Endothelial cell of umbilical vein (primary cell): ENCODE measurements around the gene CD47. TPM values are rescaled to one million over a fixed set of nuclear protein-coding genes. Genes with fewer than 3 reads are reported as not detected.

Experiments used
- BruUV-seq: library from RNA; stranded (reverse); fragments of 400-500 nt; replicated peaks from 2 replicates; lab custom pipeline; 2021; lab: Mats Ljungman, UMichigan
- CTCF ChIA-PET: fragments of 300-600, 350-600 bp; sonication (Branson Sonifier 250); formaldehyde crosslinking; loops from one replicate; lab custom pipeline; 2021; ENCODE audit warnings: antibody characterized with exemption, inconsistent platforms; lab: Charles Lee
- POLR2A ChIA-PET: fragments of 300-600, 350-600 bp; sonication (Branson Sonifier 250); formaldehyde crosslinking; loops from one replicate; lab custom pipeline; 2021; ENCODE audit warnings: antibody characterized with exemption, inconsistent platforms; lab: Charles Lee
- DNase-seq: peaks from one replicate; pipeline ENCODE4 v3.0.0-alpha.2; 2011; ENCODE audit warnings: low read depth, low spot score
- FAIRE-seq: peaks from 2 replicates; lab custom pipeline; 2011; peaks lifted over from hg19 to GRCh38; lab: Jason Lieb, UNC
- H2AFZ ChIP-seq: 2 replicates; pipeline ENCODE4 v1.6.0; 2012; ENCODE audit warnings: low read depth, low read length, control low read depth, inconsistent platforms
- H3K27ac ChIP-seq: 2 replicates; pipeline ENCODE4 v1.5.1; 2011; ENCODE audit warnings: low read depth, mild to moderate bottlenecking, control low read depth, low read length, moderate library complexity; ENCODE audit not compliant: insufficient read depth
- H3K27me3 ChIP-seq, 2 experiments: 2 replicates each; pipeline versions ENCODE4 v1.6.0 to v1.6.1; 2011; ENCODE audit warnings: low read length in 2 of 2, mixed read lengths in 1 of 2; ENCODE audit not compliant: control insufficient read depth in 2 of 2, insufficient read depth in 2 of 2
- H3K36me3 ChIP-seq, 2 experiments: 2 replicates in 1 of 2; 3 replicates in 1 of 2; pipeline ENCODE4 v1.5.1; 2011; ENCODE audit warnings: low read length in 2 of 2, mild to moderate bottlenecking in 1 of 2, moderate library complexity in 1 of 2; ENCODE audit not compliant: control insufficient read depth in 2 of 2, insufficient read depth in 2 of 2; ENCODE audit errors: extremely low read depth in 1 of 2
- H3K4me1 ChIP-seq: 3 replicates; pipeline ENCODE4 v1.5.1; 2011; ENCODE audit warnings: mild to moderate bottlenecking, low read length; ENCODE audit not compliant: control insufficient read depth, insufficient read depth; ENCODE audit errors: extremely low read depth
- H3K4me2 ChIP-seq: 2 replicates; pipeline ENCODE4 v1.6.1; 2011; ENCODE audit warnings: low read length, control low read depth, mixed read lengths; ENCODE audit not compliant: insufficient read depth
- H3K4me3 ChIP-seq, 3 experiments: fragments of 200-600 bp in 1 of 3; sonication (generic), shearing (Covaris generic) in 1 of 3; replicated peaks in 1 of 3; 2 replicates each; pipeline ENCODE4 v1.5.1; 2011 to 2016; ENCODE audit warnings: control low read depth in 3 of 3, low read length in 3 of 3, mild to moderate bottlenecking in 2 of 3, inconsistent platforms in 1 of 3, low read depth in 1 of 3, moderate library complexity in 1 of 3; ENCODE audit not compliant: insufficient read depth in 1 of 3
- H3K79me2 ChIP-seq: 2 replicates; pipeline ENCODE4 v1.6.0; 2012; ENCODE audit warnings: low read length, inconsistent platforms; ENCODE audit not compliant: control insufficient read depth, insufficient read depth
- H3K9ac ChIP-seq: replicated peaks from 2 replicates; pipeline ENCODE3; 2011; ENCODE audit warnings: low read length, control low read depth; ENCODE audit not compliant: insufficient read depth; ENCODE audit errors: extremely low read depth
- H3K9me1 ChIP-seq: replicated peaks from 3 replicates; pipeline ENCODE4 v1.6.0; 2011; ENCODE audit warnings: mild to moderate bottlenecking, low read length; ENCODE audit not compliant: control insufficient read depth, insufficient read depth; ENCODE audit errors: extremely low read depth
- H3K9me3 ChIP-seq: replicated peaks from 2 replicates; pipeline ENCODE4 v1.5.1; 2012; ENCODE audit warnings: low read length, inconsistent platforms; ENCODE audit not compliant: control insufficient read depth, insufficient read depth
- H4K20me1 ChIP-seq: replicated peaks from 2 replicates; pipeline ENCODE3; 2011; ENCODE audit warnings: mild to moderate bottlenecking, low read length; ENCODE audit not compliant: control insufficient read depth, insufficient read depth; ENCODE audit errors: extremely low read depth
- EZH2 ChIP-seq: IDR thresholded peaks from 2 replicates; pipeline ENCODE4 v1.6.1; 2012; ENCODE audit warnings: borderline replicate concordance, low read depth, mild to moderate bottlenecking, moderate library complexity, low read length, inconsistent platforms; ENCODE audit not compliant: severe bottlenecking
- FOS ChIP-seq: IDR thresholded peaks from 2 replicates; pipeline ENCODE4 v1.6.1; 2011; ENCODE audit warnings: mild to moderate bottlenecking, low read length, moderate library complexity, borderline replicate concordance; ENCODE audit not compliant: insufficient read depth
- GATA2 ChIP-seq: IDR thresholded peaks from 2 replicates; pipeline ENCODE4 v1.7.0; 2011; ENCODE audit warnings: low read depth, mild to moderate bottlenecking, moderate library complexity, mixed read lengths, low read length; ENCODE audit not compliant: insufficient read length, insufficient read depth
- JUN ChIP-seq: IDR thresholded peaks from 2 replicates; pipeline ENCODE4 v1.6.1; 2011; ENCODE audit warnings: borderline replicate concordance, low read depth; ENCODE audit not compliant: insufficient read length, insufficient read depth
- MYC ChIP-seq: IDR thresholded peaks from one replicate; pipeline ENCODE4 v1.6.1; 2011; ENCODE audit warnings: mild to moderate bottlenecking, low read depth, low read length
- POLR2A ChIP-seq: IDR thresholded peaks from 2 replicates; pipeline ENCODE4 v1.6.1; 2012; ENCODE audit warnings: low read depth, mild to moderate bottlenecking, control low read depth, low read length
- POLR2AphosphoS5 ChIP-seq: IDR thresholded peaks from 2 replicates; pipeline ENCODE4 v1.6.1; 2012; ENCODE audit warnings: low read depth, mild to moderate bottlenecking, control low read depth, low read length, moderate library complexity; ENCODE audit not compliant: insufficient read depth
- dilution Hi-C: fragments of 300-500 bp; cut with MboI; formaldehyde crosslinking; loops from one replicate; pipeline ENCODE4 v1.15.0; 2019; ENCODE audit warnings: low sequenced_read_pairs; ENCODE audit not compliant: extremely low pct_ligation_motif_present
- intact Hi-C: fragments of 100-400 bp; cut with micrococcal nuclease; formaldehyde crosslinking; loops from one replicate; pipeline ENCODE4 v1.10.0; 2022
- polyA plus RNA-seq, 4 experiments: library from polyadenylated mRNA; depleted of rRNA in 3 of 4; stranded (reverse) in 3 of 4; unstranded in 1 of 4; fragments of >200 nt; gene quantifications; 2 replicates each; pipeline versions ENCODE4 v1.2.1 to v1.2.3, GENCODE V29; 2011 to 2012; ENCODE audit warnings: missing spikeins in 1 of 4
- total RNA-seq: library from RNA; stranded (reverse); gene quantifications from 2 replicates; pipeline ENCODE4 v1.2.3, GENCODE V29; 2021
- TF ChIP-seq, protein P1 (sequence below): IDR thresholded peaks from 2 replicates; pipeline ENCODE4 v1.6.1; 2011; ENCODE audit not compliant: insufficient read depth, insufficient read length
- TF ChIP-seq, protein P2 (sequence below), 2 donors: IDR thresholded peaks; 1 replicate in 1 of 2; 2 replicates in 1 of 2; pipeline ENCODE4 v1.5.1; 2011; ENCODE audit warnings: low read length in 2 of 2, mild to moderate bottlenecking in 2 of 2, moderate library complexity in 2 of 2, control low read depth in 1 of 2, inconsistent platforms in 1 of 2, low read depth in 1 of 2; ENCODE audit not compliant: insufficient read depth in 1 of 2; ENCODE audit errors: extremely low read depth in 1 of 2

CD47 gene
- total and polyA plus RNA-seq, 2 donors (not counting 3 experiments of a cell fraction or from before 2014, with no cell fraction given), result 29.3 to 32.2 TPM

DNA sequence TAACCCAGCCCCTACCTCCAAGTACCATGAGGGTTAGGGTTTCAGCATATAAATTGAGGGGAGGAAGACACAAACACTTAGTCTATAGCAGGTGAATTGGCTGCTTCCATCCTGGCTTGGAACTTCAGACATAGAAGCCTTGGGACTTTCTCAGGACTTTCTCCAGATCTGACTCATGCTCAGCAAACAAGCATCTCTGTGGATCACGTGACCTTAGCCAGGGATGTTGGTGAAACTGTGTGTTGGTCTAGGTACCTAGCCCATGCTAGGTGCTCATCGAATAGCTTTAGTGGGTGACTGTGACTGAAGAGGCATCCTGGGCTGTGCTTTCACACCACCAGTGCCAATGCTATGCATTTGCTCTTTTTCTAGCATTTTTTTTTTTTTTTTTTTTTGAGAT is 58.9 kb downstream of the CD47 start:
- Histone ChIP-seq H3K27me3 (no peaks in the 10 kb centered on the region), H3K4me2 (no peak overlapping the region), H3K9me1 (no peaks in the 10 kb centered on the region), H3K4me1 (peaks cover 18% of the 10 kb centered on the region), H3K9me3 (no peaks in the 10 kb centered on the region), H3K27ac (no peak overlapping the region), H3K36me3 (no peaks in the 10 kb centered on the region), H4K20me1 (no peaks in the 10 kb centered on the region), H2AFZ (no peak overlapping the region), H3K79me2 (no peaks in the 10 kb centered on the region), H3K4me3 (no peak overlapping the region), H3K9ac (no peak overlapping the region)
- CTCF ChIA-PET, result interaction anchor here (1.7 kb wide), 1 partner anchor 104 kb away, joined by 4 read pairs; no protein-coding TSS in a partner anchor
- POLR2A ChIA-PET, result no interaction called here
- FAIRE-seq (peak; percentile 4), DNase-seq (no peak)
- dilution Hi-C loops, result no loop called here
- TF ChIP-seq EZH2, result no peak
- no peak for TF ChIP-seq POLR2A
- no peak for TF ChIP-seq FOS
- no peak for TF ChIP-seq POLR2AphosphoS5
- TF ChIP-seq, protein P1, sequence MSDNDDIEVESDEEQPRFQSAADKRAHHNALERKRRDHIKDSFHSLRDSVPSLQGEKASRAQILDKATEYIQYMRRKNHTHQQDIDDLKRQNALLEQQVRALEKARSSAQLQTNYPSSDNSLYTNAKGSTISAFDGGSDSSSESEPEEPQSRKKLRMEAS, result no peak
- no peak for TF ChIP-seq JUN
- TF ChIP-seq, protein P2, sequence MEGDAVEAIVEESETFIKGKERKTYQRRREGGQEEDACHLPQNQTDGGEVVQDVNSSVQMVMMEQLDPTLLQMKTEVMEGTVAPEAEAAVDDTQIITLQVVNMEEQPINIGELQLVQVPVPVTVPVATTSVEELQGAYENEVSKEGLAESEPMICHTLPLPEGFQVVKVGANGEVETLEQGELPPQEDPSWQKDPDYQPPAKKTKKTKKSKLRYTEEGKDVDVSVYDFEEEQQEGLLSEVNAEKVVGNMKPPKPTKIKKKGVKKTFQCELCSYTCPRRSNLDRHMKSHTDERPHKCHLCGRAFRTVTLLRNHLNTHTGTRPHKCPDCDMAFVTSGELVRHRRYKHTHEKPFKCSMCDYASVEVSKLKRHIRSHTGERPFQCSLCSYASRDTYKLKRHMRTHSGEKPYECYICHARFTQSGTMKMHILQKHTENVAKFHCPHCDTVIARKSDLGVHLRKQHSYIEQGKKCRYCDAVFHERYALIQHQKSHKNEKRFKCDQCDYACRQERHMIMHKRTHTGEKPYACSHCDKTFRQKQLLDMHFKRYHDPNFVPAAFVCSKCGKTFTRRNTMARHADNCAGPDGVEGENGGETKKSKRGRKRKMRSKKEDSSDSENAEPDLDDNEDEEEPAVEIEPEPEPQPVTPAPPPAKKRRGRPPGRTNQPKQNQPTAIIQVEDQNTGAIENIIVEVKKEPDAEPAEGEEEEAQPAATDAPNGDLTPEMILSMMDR (IDR thresholded peaks at IDR 0.05; ENCODE audit: extremely low read depth in 1 of 2, insufficient read depth in 1 of 2, low read depth in 1 of 2, low read length in 2 of 2), result no peak
- TF ChIP-seq MYC, result no peak
- no peak for TF ChIP-seq GATA2
- no TSS peak for BruUV-seq
- intact Hi-C loops, result no loop called here
